ENCODE data around the gene SH3TC2.

SH3TC2 gene

GRCh38 chr5:149042865-149043264, 20.0 kb downstream of the SH3TC2 start:
- no peak overlapping the region for H3K27ac ChIP-seq
- no peak overlapping the region for H3K9ac ChIP-seq (ENCODE audit: insufficient read length)
- no peak overlapping the region for H3K4me3 ChIP-seq
- no peak for DNase-seq (ENCODE audit: low read depth, low spot score)
- H3K36me3 ChIP-seq (ENCODE audit: insufficient read depth, low read length), result no peaks in the 10 kb centered on the region
- TF ChIP-seq EZH2 (IDR thresholded peaks at IDR 0.05) (no peak), FOXP2 (optimal IDR thresholded peaks at IDR 0.05; ENCODE audit: control extremely low read depth, extremely low read length, insufficient read depth) (no peak), POLR2AphosphoS5 (IDR thresholded peaks at IDR 0.05; ENCODE audit: borderline replicate concordance, low read depth, low read length) (no peak)
- H3K9me3 ChIP-seq (ENCODE audit: low read depth, low read length), result no peaks in the 10 kb centered on the region

DNA sequence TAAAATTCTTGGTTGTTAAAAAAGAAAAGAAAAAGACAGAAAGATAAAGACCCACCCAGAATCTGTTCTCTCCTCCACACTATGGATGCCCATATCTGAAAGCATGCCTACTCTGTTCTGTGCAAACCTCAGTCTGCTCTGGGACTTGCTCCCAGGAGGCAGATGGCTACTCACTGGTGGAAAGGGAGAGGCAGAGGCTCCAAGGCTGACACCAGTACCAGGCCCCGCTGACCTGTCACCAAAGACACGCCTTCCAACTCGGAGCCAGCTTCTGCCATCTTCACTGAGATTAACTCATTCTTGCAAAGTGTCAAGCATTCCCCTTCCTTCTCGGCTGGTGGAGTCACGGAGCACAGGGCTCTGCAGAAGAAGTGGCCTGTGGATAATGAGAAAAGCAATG, 21.6 kb downstream of the SH3TC2 start:
- H3K27ac ChIP-seq, result no peak overlapping the region
- TF ChIP-seq FOXP2 (optimal IDR thresholded peaks at IDR 0.05; ENCODE audit: control extremely low read depth, extremely low read length, insufficient read depth), result no peak
- TF ChIP-seq EZH2 (IDR thresholded peaks at IDR 0.05), result no peak
- no peak for TF ChIP-seq POLR2AphosphoS5 (IDR thresholded peaks at IDR 0.05; ENCODE audit: borderline replicate concordance, low read depth, low read length)
- no peak for DNase-seq (ENCODE audit: low read depth, low spot score)
- H3K36me3 ChIP-seq (ENCODE audit: insufficient read depth, low read length), result no peaks in the 10 kb centered on the region
- H3K9me3 ChIP-seq (ENCODE audit: low read depth, low read length), result no peaks in the 10 kb centered on the region
- H3K4me3 ChIP-seq, result no peak overlapping the region
- no peak overlapping the region for H3K9ac ChIP-seq (ENCODE audit: insufficient read length)

GRCh38 chr5:149040421-149040820, 22.4 kb downstream of the SH3TC2 start:
- no peaks in the 10 kb centered on the region for H3K9me3 ChIP-seq (ENCODE audit: low read depth, low read length)
- TF ChIP-seq POLR2AphosphoS5 (IDR thresholded peaks at IDR 0.05; ENCODE audit: borderline replicate concordance, low read depth, low read length) (no peak), FOXP2 (optimal IDR thresholded peaks at IDR 0.05; ENCODE audit: control extremely low read depth, extremely low read length, insufficient read depth) (no peak), EZH2 (IDR thresholded peaks at IDR 0.05) (no peak)
- H3K4me3 ChIP-seq, result no peak overlapping the region
- no peaks in the 10 kb centered on the region for H3K36me3 ChIP-seq (ENCODE audit: insufficient read depth, low read length)
- H3K9ac ChIP-seq (ENCODE audit: insufficient read length), result no peak overlapping the region
- DNase-seq (ENCODE audit: low read depth, low spot score), result no peak
- H3K27ac ChIP-seq, result no peak overlapping the region

DNA sequence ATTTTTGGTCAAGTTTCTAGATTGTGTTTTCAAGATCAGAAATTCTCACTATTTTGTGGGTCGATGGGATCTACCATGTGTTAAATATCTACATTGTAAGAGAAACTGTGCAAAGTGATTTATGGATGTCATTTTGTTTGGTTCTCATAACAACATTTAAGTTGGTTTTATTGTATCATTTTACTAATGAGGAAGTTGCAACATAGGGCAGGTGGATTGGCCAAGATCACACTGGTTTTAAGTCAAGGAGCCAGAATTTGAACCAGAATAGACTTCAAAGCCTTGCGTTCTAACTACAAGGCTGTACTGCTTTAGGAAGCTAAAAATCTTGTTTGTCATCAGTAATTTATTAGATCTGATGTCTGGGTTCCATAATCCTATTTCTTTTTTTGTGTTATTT, 23.4 kb downstream of the SH3TC2 start:
- Histone ChIP-seq H3K9me3 (ENCODE audit: low read depth, low read length) (no peaks in the 10 kb centered on the region), H3K36me3 (ENCODE audit: insufficient read depth, low read length) (no peaks in the 10 kb centered on the region), H3K9ac (ENCODE audit: insufficient read length) (no peak overlapping the region), H3K4me3 (no peak overlapping the region), H3K27ac (no peak overlapping the region)
- TF ChIP-seq POLR2AphosphoS5 (IDR thresholded peaks at IDR 0.05; ENCODE audit: borderline replicate concordance, low read depth, low read length) (no peak), EZH2 (IDR thresholded peaks at IDR 0.05) (no peak), FOXP2 (optimal IDR thresholded peaks at IDR 0.05; ENCODE audit: control extremely low read depth, extremely low read length, insufficient read depth) (no peak)
- no peak for DNase-seq (ENCODE audit: low read depth, low spot score)

DNA sequence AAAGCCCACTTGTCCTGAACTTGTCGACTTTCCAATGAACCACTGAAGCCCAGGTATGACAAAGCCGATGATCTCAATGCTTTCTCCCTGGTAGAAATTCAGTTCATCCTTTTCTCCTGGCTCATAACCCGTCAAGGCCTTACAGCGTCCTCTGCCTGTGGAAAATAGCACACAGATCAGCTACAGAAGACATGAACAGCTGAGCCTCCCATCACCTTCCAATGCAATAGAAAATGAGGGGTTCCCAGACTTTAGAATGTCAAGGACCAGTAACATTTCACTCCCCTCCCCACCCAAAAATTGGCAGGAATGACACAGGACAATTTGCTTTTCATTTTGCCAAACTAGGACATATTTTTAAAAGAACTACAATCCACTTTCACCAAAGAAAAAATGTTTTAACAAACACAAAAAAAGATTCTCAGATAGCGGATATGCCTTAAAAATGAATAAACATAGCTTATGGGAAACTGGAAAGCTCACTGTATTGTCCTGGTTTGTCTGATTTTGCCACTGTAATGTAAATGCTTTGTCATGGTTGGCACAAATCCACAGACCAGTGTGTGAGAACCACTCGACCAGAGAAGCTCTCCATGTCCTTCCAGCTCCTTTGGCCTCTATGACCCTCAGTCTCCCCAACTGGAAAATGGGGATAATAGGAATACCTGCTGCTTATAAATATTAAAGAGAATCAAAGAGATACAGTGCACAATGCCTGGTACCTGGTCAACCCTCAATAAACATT, 24.4 kb downstream of the SH3TC2 start:
- Histone ChIP-seq H3K4me3 (no peak overlapping the region), H3K9me3 (ENCODE audit: low read depth, low read length) (no peaks in the 10 kb centered on the region), H3K27ac (no peak overlapping the region), H3K9ac (ENCODE audit: insufficient read length) (no peak overlapping the region), H3K36me3 (ENCODE audit: insufficient read depth, low read length) (no peaks in the 10 kb centered on the region)
- TF ChIP-seq EZH2 (IDR thresholded peaks at IDR 0.05) (no peak), FOXP2 (optimal IDR thresholded peaks at IDR 0.05; ENCODE audit: control extremely low read depth, extremely low read length, insufficient read depth) (no peak)
- no peak for DNase-seq (ENCODE audit: low read depth, low spot score)

GRCh38 chr5:149037817-149038216, 25.0 kb downstream of the SH3TC2 start:
- no peaks in the 10 kb centered on the region for H3K9me3 ChIP-seq (ENCODE audit: low read depth, low read length)
- H3K9ac ChIP-seq (ENCODE audit: insufficient read length), result no peak overlapping the region
- no peak for DNase-seq (ENCODE audit: low read depth, low spot score)
- H3K27ac ChIP-seq, result no peak overlapping the region
- TF ChIP-seq POLR2AphosphoS5 (IDR thresholded peaks at IDR 0.05; ENCODE audit: borderline replicate concordance, low read depth, low read length) (no peak), EZH2 (IDR thresholded peaks at IDR 0.05) (no peak), FOXP2 (optimal IDR thresholded peaks at IDR 0.05; ENCODE audit: control extremely low read depth, extremely low read length, insufficient read depth) (no peak)
- H3K36me3 ChIP-seq (ENCODE audit: insufficient read depth, low read length), result no peaks in the 10 kb centered on the region
- H3K4me3 ChIP-seq, result no peak overlapping the region

DNA sequence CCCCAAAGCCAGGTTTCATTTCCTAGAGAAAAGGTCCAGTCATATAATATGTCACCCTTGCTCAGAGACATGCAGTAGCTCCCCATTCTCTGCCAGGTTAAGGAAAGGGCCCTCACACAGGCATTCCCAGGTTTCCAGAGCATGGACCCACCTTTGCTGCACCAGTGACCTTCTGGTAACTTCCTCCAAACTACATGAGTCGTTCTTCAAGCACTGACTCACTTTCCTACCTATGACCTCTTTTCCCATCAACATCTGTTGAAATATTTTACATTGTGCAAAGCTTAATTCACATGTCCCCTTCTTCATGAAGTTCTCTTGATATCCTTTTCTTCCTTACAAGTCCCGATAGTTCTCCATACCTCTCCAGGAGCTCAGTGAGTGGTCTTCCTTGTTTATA, 25.9 kb downstream of the SH3TC2 start:
- no peaks in the 10 kb centered on the region for H3K9me3 ChIP-seq (ENCODE audit: low read depth, low read length)
- H3K4me3 ChIP-seq, result no peak overlapping the region
- TF ChIP-seq FOXP2 (optimal IDR thresholded peaks at IDR 0.05; ENCODE audit: control extremely low read depth, extremely low read length, insufficient read depth) (no peak), POLR2AphosphoS5 (IDR thresholded peaks at IDR 0.05; ENCODE audit: borderline replicate concordance, low read depth, low read length) (no peak), EZH2 (IDR thresholded peaks at IDR 0.05) (no peak)
- H3K27ac ChIP-seq, result no peak overlapping the region
- H3K9ac ChIP-seq (ENCODE audit: insufficient read length), result no peak overlapping the region
- DNase-seq (ENCODE audit: low read depth, low spot score), result no peak
- no peaks in the 10 kb centered on the region for H3K36me3 ChIP-seq (ENCODE audit: insufficient read depth, low read length)

GRCh38 chr5:149036168-149036567, 26.7 kb downstream of the SH3TC2 start:
- no peak for DNase-seq (ENCODE audit: low read depth, low spot score)
- H3K4me3 ChIP-seq, result no peak overlapping the region
- TF ChIP-seq EZH2 (IDR thresholded peaks at IDR 0.05) (no peak), POLR2AphosphoS5 (IDR thresholded peaks at IDR 0.05; ENCODE audit: borderline replicate concordance, low read depth, low read length) (no peak), FOXP2 (optimal IDR thresholded peaks at IDR 0.05; ENCODE audit: control extremely low read depth, extremely low read length, insufficient read depth) (no peak)
- no peaks in the 10 kb centered on the region for H3K9me3 ChIP-seq (ENCODE audit: low read depth, low read length)
- H3K27ac ChIP-seq, result no peak overlapping the region
- no peaks in the 10 kb centered on the region for H3K36me3 ChIP-seq (ENCODE audit: insufficient read depth, low read length)
- H3K9ac ChIP-seq (ENCODE audit: insufficient read length), result no peak overlapping the region

- Histone ChIP-seq H3K36me3 (ENCODE audit: insufficient read depth, low read length) (no peaks in the 10 kb centered on the region), H3K4me3 (no peak overlapping the region), H3K9me3 (ENCODE audit: low read depth, low read length) (no peaks in the 10 kb centered on the region), H3K9ac (ENCODE audit: insufficient read length) (no peak overlapping the region), H3K27ac (no peak overlapping the region)
- no peak for TF ChIP-seq POLR2AphosphoS5 (IDR thresholded peaks at IDR 0.05; ENCODE audit: borderline replicate concordance, low read depth, low read length)
- no peak for TF ChIP-seq EZH2 (IDR thresholded peaks at IDR 0.05)
- no peak for TF ChIP-seq FOXP2 (optimal IDR thresholded peaks at IDR 0.05; ENCODE audit: control extremely low read depth, extremely low read length, insufficient read depth)
- no peak for DNase-seq (ENCODE audit: low read depth, low spot score)
These were observed 27.5 kb downstream of the SH3TC2 start for GRCh38 chr5:149035372-149035790.
